ENCODE measurements around the gene GALNT6.

- TF ChIP-seq POLR2AphosphoS5 (IDR thresholded peaks at IDR 0.05) (no peak), CTCF (IDR thresholded peaks at IDR 0.05) (no peak), POLR2A (IDR thresholded peaks at IDR 0.05) (no peak), EP300 (IDR thresholded peaks at IDR 0.05) (no peak)
Measured at GRCh38 chr12:51374361-51374760, 16.8 kb downstream of the GALNT6 start.
